A673 (cell line): ENCODE measurements around the gene NAV2. TPM values are rescaled to one million over a fixed set of nuclear protein-coding genes. Genes with fewer than 3 reads are reported as not detected.

Experiments used
- BruUV-seq: library from RNA; stranded (reverse); fragments of 400-500 nt; replicated peaks from 2 replicates; lab custom pipeline; 2021; lab: Mats Ljungman, UMichigan
- CTCF ChIA-PET: fragments of 300-600 bp; sonication (Branson Sonifier 250); formaldehyde crosslinking; loops from one replicate; lab custom pipeline; 2022; ENCODE audit warnings: antibody characterized with exemption; lab: Charles Lee
- POLR2A ChIA-PET: fragments of 300-600 bp; sonication (Branson Sonifier 250); formaldehyde crosslinking; loops from one replicate; lab custom pipeline; 2022; ENCODE audit warnings: antibody characterized with exemption; ENCODE audit not compliant: low non-redundant PET; lab: Charles Lee
- DNase-seq: peaks from one replicate; pipeline ENCODE4 v3.0.0-alpha.2; 2015; ENCODE audit warnings: low spot score
- H3K27ac ChIP-seq: fragments of 200-600 bp; sonication (generic); 2 replicates; pipeline ENCODE4 v1.5.1; 2016; ENCODE audit warnings: mixed run types, low read depth, mild to moderate bottlenecking, mixed read lengths, antibody characterized with exemption, low read length; ENCODE audit not compliant: poor library complexity, severe bottlenecking
- H3K27me3 ChIP-seq: fragments of 200-600 bp; sonication (generic); replicated peaks from 2 replicates; pipeline ENCODE4 v1.6.1; 2017; ENCODE audit warnings: mixed run types, low read depth, mild to moderate bottlenecking, mixed read lengths, antibody characterized with exemption, low read length; ENCODE audit not compliant: insufficient read depth, poor library complexity
- H3K36me3 ChIP-seq: fragments of 200-600 bp; sonication (generic); 2 replicates; pipeline ENCODE4 v1.6.1; 2016; ENCODE audit warnings: mixed run types, mild to moderate bottlenecking, mixed read lengths, antibody characterized with exemption, low read length; ENCODE audit not compliant: insufficient read depth, poor library complexity, severe bottlenecking
- H3K4me1 ChIP-seq: fragments of 200-600 bp; sonication (generic); 2 replicates; pipeline ENCODE4 v1.6.1; 2017; ENCODE audit warnings: mixed run types, mild to moderate bottlenecking, mixed read lengths, antibody characterized with exemption, low read length; ENCODE audit not compliant: insufficient read depth, poor library complexity, severe bottlenecking
- H3K4me3 ChIP-seq: fragments of 200-600 bp; sonication (generic); 2 replicates; pipeline ENCODE4 v1.5.1; 2016; ENCODE audit warnings: low read depth, mixed run types, mild to moderate bottlenecking, mixed read lengths, low read length; ENCODE audit not compliant: poor library complexity, severe bottlenecking
- H3K9me3 ChIP-seq: fragments of 200-600 bp; sonication (generic); 2 replicates; pipeline ENCODE4 v1.6.1; 2016; ENCODE audit warnings: mixed run types, low read depth, mild to moderate bottlenecking, mixed read lengths, antibody characterized with exemption, low read length; ENCODE audit not compliant: poor library complexity, severe bottlenecking
- EZH2 ChIP-seq: fragments of 200-600 bp; sonication (generic); IDR thresholded peaks from 2 replicates; pipeline ENCODE4 v1.6.1; 2017; ENCODE audit warnings: borderline replicate concordance, low read depth, mild to moderate bottlenecking, mixed read lengths, antibody characterized with exemption, low read length; ENCODE audit not compliant: poor library complexity, severe bottlenecking
- intact Hi-C: fragments of 100-400 bp; cut with micrococcal nuclease; formaldehyde crosslinking; loops from one replicate; pipeline ENCODE4 v1.10.0; 2022; ENCODE audit not compliant: unreplicated experiment
- total RNA-seq: library from RNA; stranded (reverse); gene quantifications from 2 replicates; pipeline ENCODE4 v1.2.3, GENCODE V29; 2021
- TF ChIP-seq, protein P1 (sequence below): fragments of 300-800, 200-600 bp; sonication (generic); conservative IDR thresholded peaks from 2 replicates; pipeline ENCODE4 v1.5.1; 2017; ENCODE audit warnings: low read depth, mild to moderate bottlenecking, antibody characterized with exemption, low read length, moderate library complexity, mixed read lengths

Gene NAV2
- total RNA-seq, 1 experiment from 2014 or later = not detected

- BruUV-seq = no TSS peak
- TF ChIP-seq, protein P1, sequence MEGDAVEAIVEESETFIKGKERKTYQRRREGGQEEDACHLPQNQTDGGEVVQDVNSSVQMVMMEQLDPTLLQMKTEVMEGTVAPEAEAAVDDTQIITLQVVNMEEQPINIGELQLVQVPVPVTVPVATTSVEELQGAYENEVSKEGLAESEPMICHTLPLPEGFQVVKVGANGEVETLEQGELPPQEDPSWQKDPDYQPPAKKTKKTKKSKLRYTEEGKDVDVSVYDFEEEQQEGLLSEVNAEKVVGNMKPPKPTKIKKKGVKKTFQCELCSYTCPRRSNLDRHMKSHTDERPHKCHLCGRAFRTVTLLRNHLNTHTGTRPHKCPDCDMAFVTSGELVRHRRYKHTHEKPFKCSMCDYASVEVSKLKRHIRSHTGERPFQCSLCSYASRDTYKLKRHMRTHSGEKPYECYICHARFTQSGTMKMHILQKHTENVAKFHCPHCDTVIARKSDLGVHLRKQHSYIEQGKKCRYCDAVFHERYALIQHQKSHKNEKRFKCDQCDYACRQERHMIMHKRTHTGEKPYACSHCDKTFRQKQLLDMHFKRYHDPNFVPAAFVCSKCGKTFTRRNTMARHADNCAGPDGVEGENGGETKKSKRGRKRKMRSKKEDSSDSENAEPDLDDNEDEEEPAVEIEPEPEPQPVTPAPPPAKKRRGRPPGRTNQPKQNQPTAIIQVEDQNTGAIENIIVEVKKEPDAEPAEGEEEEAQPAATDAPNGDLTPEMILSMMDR = no peak
- TF ChIP-seq EZH2 = no peak
- Histone ChIP-seq H3K27ac (no peak overlapping the region), H3K4me1 (no peaks in the 10 kb centered on the region), H3K27me3 (no peaks in the 10 kb centered on the region), H3K9me3 (no peaks in the 10 kb centered on the region), H3K4me3 (no peak overlapping the region), H3K36me3 (no peaks in the 10 kb centered on the region)
- CTCF ChIA-PET = no interaction called here
- POLR2A ChIA-PET = no interaction called here
- DNase-seq = no peak
- intact Hi-C loops = no loop called here
Observed at GRCh38 chr11:19697721-19698121, 14.9 kb upstream of the NAV2 start.

DNA sequence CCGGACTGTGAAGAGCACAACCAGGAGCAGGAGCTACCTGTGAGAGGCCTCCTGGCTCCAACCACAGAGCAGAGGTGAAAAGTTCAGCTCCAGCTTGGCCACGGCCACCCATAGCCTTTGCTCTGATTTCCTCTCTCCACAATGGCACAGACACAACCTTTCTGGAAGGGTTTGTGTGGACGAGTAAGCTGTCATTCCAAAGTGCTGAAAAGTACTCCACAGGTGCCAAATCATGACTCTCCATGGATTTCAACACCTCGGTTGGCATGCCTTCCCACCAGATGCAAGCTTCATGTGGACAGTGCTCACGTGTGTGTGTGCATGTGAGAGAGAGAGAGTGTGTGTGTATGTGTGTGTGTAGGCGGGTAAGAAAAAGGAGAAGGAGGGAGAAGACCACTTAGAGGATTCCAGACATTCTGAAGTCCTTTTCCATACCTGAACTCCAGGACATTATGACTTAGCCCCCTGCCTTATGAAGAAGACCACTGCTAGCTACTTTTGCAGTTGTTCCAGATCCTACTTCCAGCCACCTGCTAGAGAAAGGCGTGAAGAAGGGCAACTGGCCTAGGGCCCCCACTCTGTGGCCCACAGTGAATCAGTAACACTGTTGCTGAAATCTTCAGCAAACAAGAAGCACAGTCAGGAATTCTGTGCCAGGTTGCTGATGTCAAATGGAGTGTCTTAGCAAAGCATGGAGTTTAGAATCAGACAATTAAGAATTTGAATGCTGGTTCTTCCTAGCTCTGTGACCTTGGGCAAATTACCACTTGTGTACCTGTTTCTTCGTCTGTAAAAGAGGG lies 13.9 kb upstream of the NAV2 start:
- CTCF ChIA-PET = no interaction called here
- intact Hi-C loops = no loop called here

DNA sequence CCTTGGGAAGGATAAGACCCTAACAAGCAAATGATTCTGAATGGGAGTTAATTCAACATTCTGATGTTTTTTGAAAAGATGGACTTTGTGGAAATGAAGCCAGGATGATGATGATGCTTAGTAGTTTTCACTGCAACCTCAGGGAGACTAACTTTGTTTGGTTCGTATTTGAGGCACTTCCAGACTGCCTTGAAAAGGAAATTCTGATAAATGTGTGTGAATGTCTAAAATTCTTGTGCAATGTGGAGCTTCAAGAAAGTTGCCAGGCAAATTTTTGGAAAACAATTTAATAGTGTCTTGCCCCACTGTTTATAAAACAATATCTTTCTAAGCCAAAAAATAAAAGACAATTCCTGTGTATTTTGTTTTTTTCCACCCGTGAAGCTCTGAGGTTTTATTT lies 11.2 kb upstream of the NAV2 start:
- Histone ChIP-seq H3K36me3 (no peaks in the 10 kb centered on the region), H3K9me3 (no peaks in the 10 kb centered on the region), H3K27ac (no peak overlapping the region), H3K27me3 (no peaks in the 10 kb centered on the region), H3K4me3 (no peak overlapping the region), H3K4me1 (no peaks in the 10 kb centered on the region)
- TF ChIP-seq EZH2 = no peak
- TF ChIP-seq, protein P1 = no peak
- DNase-seq = no peak
- BruUV-seq = no TSS peak
- ChIA-PET CTCF (no interaction called here), POLR2A (no interaction called here)
- intact Hi-C loops = no loop called here

More for the DNA sequence above, 13.9 kb upstream of the NAV2 start:
- Histone ChIP-seq H3K9me3 (no peaks in the 10 kb centered on the region), H3K36me3 (no peaks in the 10 kb centered on the region), H3K27ac (no peak overlapping the region), H3K4me3 (no peak overlapping the region), H3K4me1 (no peaks in the 10 kb centered on the region), H3K27me3 (no peaks in the 10 kb centered on the region)
- POLR2A ChIA-PET = no interaction called here
- no peak for TF ChIP-seq EZH2
- DNase-seq = no peak
- no TSS peak for BruUV-seq

DNA sequence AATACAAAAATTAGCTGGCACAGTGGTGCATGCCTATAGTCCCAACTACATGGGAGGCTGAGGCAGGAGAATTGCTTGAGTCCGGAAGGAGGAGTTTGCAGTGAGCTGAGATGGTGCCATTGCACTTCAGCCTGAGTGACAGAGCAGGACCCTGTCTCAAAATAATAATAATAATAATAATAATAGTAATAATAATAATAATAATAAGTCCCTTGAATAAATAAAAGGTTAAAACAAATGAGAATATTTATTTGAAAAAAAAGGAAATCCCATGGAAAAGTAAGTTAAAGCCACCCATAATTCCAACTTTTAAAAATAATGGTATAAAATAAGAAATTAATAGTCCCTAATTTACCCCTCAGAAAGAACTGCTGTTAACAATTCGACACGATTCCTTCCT lies 10.0 kb upstream of the NAV2 start:
- POLR2A ChIA-PET = no interaction called here
- TF ChIP-seq EZH2 = no peak
- TF ChIP-seq, protein P1 = no peak
- CTCF ChIA-PET = no interaction called here
- no peaks in the 10 kb centered on the region for H3K4me1 ChIP-seq
- no peak for DNase-seq
- no peaks in the 10 kb centered on the region for H3K9me3 ChIP-seq
- no peaks in the 10 kb centered on the region for H3K27me3 ChIP-seq
- no peaks in the 10 kb centered on the region for H3K36me3 ChIP-seq
- BruUV-seq = no TSS peak
- intact Hi-C loops = no loop called here
- H3K27ac ChIP-seq = no peak overlapping the region
- no peak overlapping the region for H3K4me3 ChIP-seq
